HepG2 (cell line): ENCODE results near the gene IL9R. TPM values are rescaled to one million over a fixed set of nuclear protein-coding genes. Genes with fewer than 3 reads are reported as not detected.

ENCODE experiments used
- ATAC-seq: fragments of 200-7000 bp; cut with Tn5 transposase; 3 replicates; pipeline ENCODE4 v1.9.1; 2020; ENCODE audit warnings: mild to moderate bottlenecking, moderate library complexity
- BruUV-seq: library from RNA; stranded (reverse); fragments of 400-500 nt; replicated peaks from 2 replicates; lab custom pipeline; 2021; lab: Mats Ljungman, UMichigan
- CTCF ChIA-PET: fragments of 300-600 bp; formaldehyde crosslinking; extraction: SDS; loops from one replicate; lab custom pipeline; 2021; ENCODE audit warnings: low total read pairs, inconsistent platforms, low intra/inter-chr PET ratio; lab: Yijun Ruan, JAX
- POLR2A ChIA-PET: fragments of 350-600 bp; sonication (Branson Sonifier 250); formaldehyde crosslinking; loops from one replicate; lab custom pipeline; 2020; ENCODE audit warnings: antibody characterized with exemption, inconsistent platforms; lab: Yijun Ruan, JAX
- DNase-seq: peaks from one replicate; pipeline ENCODE4 v3.0.0-alpha.2; 2015; ENCODE audit warnings: low spot score
- FAIRE-seq: peaks from 3 replicates; lab custom pipeline; 2011; peaks lifted over from hg19 to GRCh38; lab: Jason Lieb, UNC
- H2AFZ ChIP-seq: one replicate; pipeline ENCODE4 v1.6.1; 2011; ENCODE audit warnings: low read length, inconsistent platforms
- H3K27ac ChIP-seq: fragments of 300-600 bp; 3 replicates; pipeline ENCODE4 v1.8.0; 2011; ENCODE audit warnings: mixed run types, mild to moderate bottlenecking, mixed read lengths, low read length, inconsistent platforms; ENCODE audit not compliant: insufficient read depth; ENCODE audit errors: extremely low read length
- H3K27me3 ChIP-seq, 2 experiments: fragments of 200-600 bp in 1 of 2; 2 replicates in 1 of 2; 3 replicates in 1 of 2; pipeline versions ENCODE4 v1.6.0 to v1.8.0; 2011; ENCODE audit warnings: low read length in 2 of 2, mild to moderate bottlenecking in 2 of 2, moderate library complexity in 2 of 2, inconsistent platforms in 1 of 2; ENCODE audit not compliant: insufficient read depth in 2 of 2, control insufficient read depth in 1 of 2
- H3K36me3 ChIP-seq, 2 experiments: fragments of 200-600 bp in 1 of 2; replicated peaks in 1 of 2; 2 replicates in 1 of 2; 3 replicates in 1 of 2; pipeline versions ENCODE4 v1.5.1 to v1.8.0; 2011; ENCODE audit warnings: low read length in 2 of 2, inconsistent platforms in 1 of 2; ENCODE audit not compliant: insufficient read depth in 2 of 2, control insufficient read depth in 1 of 2
- H3K4me1 ChIP-seq: 2 replicates; pipeline ENCODE4 v1.5.1; 2012; ENCODE audit warnings: low read length, inconsistent platforms; ENCODE audit not compliant: insufficient read depth
- H3K4me2 ChIP-seq: 2 replicates; pipeline ENCODE4 v1.6.0; 2011; ENCODE audit warnings: low read depth, low read length, inconsistent platforms
- H3K4me3 ChIP-seq, 3 experiments: fragments of 200-600 bp in 1 of 3; sonication (generic), shearing (Covaris generic) in 1 of 3; replicated peaks in 1 of 3; 2 replicates each; pipeline ENCODE4 v1.5.1; 2011 to 2016; ENCODE audit warnings: low read length in 3 of 3, inconsistent platforms in 2 of 3, low read depth in 2 of 3, mild to moderate bottlenecking in 2 of 3, control low read depth in 1 of 3, mixed read lengths in 1 of 3; ENCODE audit not compliant: insufficient read depth in 1 of 3
- H3K79me2 ChIP-seq: one replicate; pipeline ENCODE4 v1.6.1; 2011; ENCODE audit warnings: low read length, inconsistent platforms; ENCODE audit not compliant: insufficient read depth
- H3K9ac ChIP-seq: 2 replicates; pipeline ENCODE4 v1.6.0; 2011; ENCODE audit warnings: mild to moderate bottlenecking, low read depth, low read length, inconsistent platforms; ENCODE audit not compliant: insufficient read depth
- H3K9me3 ChIP-seq: 2 replicates; pipeline ENCODE4 v1.5.1; 2012; ENCODE audit warnings: mild to moderate bottlenecking, low read length
- H4K20me1 ChIP-seq: 2 replicates; pipeline ENCODE4 v1.6.0; 2011; ENCODE audit warnings: inconsistent platforms, mild to moderate bottlenecking, low read length, moderate library complexity; ENCODE audit not compliant: insufficient read depth
- WGBS: methylation state at CpG from one replicate; pipeline ENCODE4 v1.1.6; 2017; ENCODE audit warnings: low lambda C conversion rate; 5-methylcytosine and 5-hydroxymethylcytosine counted together
- in situ Hi-C: cut with HindIII; loops from 2 replicates; pipeline ENCODE4 v1.10.0; 2017; ENCODE audit warnings: low pct_unique_long_range_greater_than_20kb; ENCODE audit not compliant: extremely low pct_ligation_motif_present
- intact Hi-C: fragments of 100-400 bp; cut with micrococcal nuclease; formaldehyde crosslinking; loops from one replicate; pipeline ENCODE4 v1.10.0; 2022; ENCODE audit not compliant: unreplicated experiment
- polyA plus RNA-seq, 8 experiments: library from polyadenylated mRNA; depleted of rRNA in 3 of 8; stranded (reverse) in 7 of 8; unstranded in 1 of 8; fragments of >200 nt; fragmentation: Illumina TruSeq in 4 of 8; extraction: Trizol in 4 of 8; gene quantifications; 2 replicates each; pipeline versions ENCODE4 v1.2.1 to v1.2.3, GENCODE V29; 2011 to 2016; ENCODE audit warnings: low read depth in 4 of 8, missing spikeins in 1 of 8, mixed read lengths in 1 of 8; ENCODE audit not compliant: insufficient read depth in 1 of 8
- total RNA-seq, 5 experiments: library from RNA; depleted of rRNA; stranded (reverse); fragments of >200 nt; fragmentation: Illumina TruSeq; extraction: Trizol; gene quantifications; 2 replicates each; pipeline ENCODE4 v1.2.3, GENCODE V29; 2016; ENCODE audit warnings: low read depth in 1 of 5
- TF ChIP-seq, protein P1 (sequence below): sonication (generic); formaldehyde crosslinking; IDR thresholded peaks from one replicate; pipeline ENCODE4 v1.5.1; 2020; ENCODE audit warnings: mild to moderate bottlenecking, missing genetic modification reagents; ENCODE audit errors: not compliant biosample characterization
- TF ChIP-seq, protein P2 (sequence below): IDR thresholded peaks from 2 replicates; pipeline ENCODE4 v1.6.1; 2012; ENCODE audit warnings: low read length, improper control_type of control experiment

IL9R gene
- total and polyA plus RNA-seq, 2 of the 13 experiments (the other 11 are each of a cell fraction or from before 2014, with no cell fraction given), result not detected

- H3K27ac ChIP-seq, result no peak overlapping the region
- no peaks in the 10 kb centered on the region for H3K9me3 ChIP-seq
- H3K4me2 ChIP-seq, result no peak overlapping the region
- H3K4me1 ChIP-seq, result no peaks in the 10 kb centered on the region
- H3K9ac ChIP-seq, result no peak overlapping the region
- FAIRE-seq, result peak; percentile 58
- no TSS peak for BruUV-seq
- TF ChIP-seq, protein P1, sequence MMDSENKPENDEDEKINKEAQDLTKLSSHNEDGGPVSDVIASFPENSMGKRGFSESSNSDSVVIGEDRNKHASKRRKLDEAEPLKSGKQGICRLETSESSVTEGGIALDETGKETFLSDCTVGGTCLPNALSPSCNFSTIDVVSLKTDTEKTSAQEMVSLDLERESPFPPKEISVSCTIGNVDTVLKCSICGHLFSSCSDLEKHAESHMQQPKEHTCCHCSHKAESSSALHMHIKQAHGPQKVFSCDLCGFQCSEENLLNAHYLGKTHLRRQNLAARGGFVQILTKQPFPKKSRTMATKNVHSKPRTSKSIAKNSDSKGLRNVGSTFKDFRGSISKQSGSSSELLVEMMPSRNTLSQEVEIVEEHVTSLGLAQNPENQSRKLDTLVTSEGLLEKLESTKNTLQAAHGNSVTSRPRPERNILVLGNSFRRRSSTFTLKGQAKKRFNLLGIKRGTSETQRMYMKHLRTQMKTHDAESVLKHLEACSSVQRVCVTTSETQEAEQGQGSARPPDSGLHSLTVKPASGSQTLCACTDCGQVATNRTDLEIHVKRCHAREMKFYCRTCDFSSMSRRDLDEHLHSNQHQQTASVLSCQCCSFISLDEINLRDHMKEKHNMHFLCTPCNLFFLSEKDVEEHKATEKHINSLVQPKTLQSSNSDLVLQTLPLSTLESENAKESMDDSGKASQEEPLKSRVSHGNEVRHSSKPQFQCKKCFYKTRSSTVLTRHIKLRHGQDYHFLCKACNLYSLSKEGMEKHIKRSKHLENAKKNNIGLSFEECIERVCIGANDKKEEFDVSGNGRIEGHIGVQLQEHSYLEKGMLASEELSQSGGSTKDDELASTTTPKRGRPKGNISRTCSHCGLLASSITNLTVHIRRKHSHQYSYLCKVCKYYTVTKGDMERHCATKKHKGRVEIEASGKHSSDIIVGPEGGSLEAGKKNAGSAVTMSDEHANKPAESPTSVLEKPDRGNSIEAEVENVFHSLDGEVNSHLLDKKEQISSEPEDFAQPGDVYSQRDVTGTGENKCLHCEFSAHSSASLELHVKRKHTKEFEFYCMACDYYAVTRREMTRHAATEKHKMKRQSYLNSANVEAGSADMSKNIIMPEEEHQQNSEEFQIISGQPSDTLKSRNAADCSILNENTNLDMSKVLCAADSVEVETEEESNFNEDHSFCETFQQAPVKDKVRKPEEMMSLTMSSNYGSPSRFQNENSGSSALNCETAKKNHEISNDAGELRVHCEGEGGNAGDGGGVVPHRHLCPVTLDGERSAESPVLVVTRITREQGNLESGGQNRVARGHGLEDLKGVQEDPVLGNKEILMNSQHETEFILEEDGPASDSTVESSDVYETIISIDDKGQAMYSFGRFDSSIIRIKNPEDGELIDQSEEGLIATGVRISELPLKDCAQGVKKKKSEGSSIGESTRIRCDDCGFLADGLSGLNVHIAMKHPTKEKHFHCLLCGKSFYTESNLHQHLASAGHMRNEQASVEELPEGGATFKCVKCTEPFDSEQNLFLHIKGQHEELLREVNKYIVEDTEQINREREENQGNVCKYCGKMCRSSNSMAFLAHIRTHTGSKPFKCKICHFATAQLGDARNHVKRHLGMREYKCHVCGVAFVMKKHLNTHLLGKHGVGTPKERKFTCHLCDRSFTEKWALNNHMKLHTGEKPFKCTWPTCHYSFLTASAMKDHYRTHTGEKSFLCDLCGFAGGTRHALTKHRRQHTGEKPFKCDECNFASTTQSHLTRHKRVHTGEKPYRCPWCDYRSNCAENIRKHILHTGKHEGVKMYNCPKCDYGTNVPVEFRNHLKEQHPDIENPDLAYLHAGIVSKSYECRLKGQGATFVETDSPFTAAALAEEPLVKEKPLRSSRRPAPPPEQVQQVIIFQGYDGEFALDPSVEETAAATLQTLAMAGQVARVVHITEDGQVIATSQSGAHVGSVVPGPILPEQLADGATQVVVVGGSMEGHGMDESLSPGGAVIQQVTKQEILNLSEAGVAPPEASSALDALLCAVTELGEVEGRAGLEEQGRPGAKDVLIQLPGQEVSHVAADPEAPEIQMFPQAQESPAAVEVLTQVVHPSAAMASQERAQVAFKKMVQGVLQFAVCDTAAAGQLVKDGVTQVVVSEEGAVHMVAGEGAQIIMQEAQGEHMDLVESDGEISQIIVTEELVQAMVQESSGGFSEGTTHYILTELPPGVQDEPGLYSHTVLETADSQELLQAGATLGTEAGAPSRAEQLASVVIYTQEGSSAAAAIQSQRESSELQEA (CRISPR knock-in tag), result no peak
- TF ChIP-seq, protein P2, sequence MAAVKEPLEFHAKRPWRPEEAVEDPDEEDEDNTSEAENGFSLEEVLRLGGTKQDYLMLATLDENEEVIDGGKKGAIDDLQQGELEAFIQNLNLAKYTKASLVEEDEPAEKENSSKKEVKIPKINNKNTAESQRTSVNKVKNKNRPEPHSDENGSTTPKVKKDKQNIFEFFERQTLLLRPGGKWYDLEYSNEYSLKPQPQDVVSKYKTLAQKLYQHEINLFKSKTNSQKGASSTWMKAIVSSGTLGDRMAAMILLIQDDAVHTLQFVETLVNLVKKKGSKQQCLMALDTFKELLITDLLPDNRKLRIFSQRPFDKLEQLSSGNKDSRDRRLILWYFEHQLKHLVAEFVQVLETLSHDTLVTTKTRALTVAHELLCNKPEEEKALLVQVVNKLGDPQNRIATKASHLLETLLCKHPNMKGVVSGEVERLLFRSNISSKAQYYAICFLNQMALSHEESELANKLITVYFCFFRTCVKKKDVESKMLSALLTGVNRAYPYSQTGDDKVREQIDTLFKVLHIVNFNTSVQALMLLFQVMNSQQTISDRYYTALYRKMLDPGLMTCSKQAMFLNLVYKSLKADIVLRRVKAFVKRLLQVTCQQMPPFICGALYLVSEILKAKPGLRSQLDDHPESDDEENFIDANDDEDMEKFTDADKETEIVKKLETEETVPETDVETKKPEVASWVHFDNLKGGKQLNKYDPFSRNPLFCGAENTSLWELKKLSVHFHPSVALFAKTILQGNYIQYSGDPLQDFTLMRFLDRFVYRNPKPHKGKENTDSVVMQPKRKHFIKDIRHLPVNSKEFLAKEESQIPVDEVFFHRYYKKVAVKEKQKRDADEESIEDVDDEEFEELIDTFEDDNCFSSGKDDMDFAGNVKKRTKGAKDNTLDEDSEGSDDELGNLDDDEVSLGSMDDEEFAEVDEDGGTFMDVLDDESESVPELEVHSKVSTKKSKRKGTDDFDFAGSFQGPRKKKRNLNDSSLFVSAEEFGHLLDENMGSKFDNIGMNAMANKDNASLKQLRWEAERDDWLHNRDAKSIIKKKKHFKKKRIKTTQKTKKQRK, result no peak
- TF ChIP-seq, all 625 proteins: peak for 0
- ATAC-seq, result peak; percentile 41; the same call in 2 of the 3 replicates
- POLR2A ChIA-PET, result no interaction called here
- Histone ChIP-seq H3K79me2 (no peaks in the 10 kb centered on the region), H3K36me3 (no peaks in the 10 kb centered on the region), H4K20me1 (no peaks in the 10 kb centered on the region), H3K4me3 (no peak overlapping the region), H3K27me3 (no peaks in the 10 kb centered on the region), H2AFZ (no peak overlapping the region)
- intact Hi-C loops (no loop called here), in situ Hi-C loops (no loop called here)
- WGBS, result 51% methylated on average over 2 of the region's 5 CpGs
- CTCF ChIA-PET, result no interaction called here
- DNase-seq, result no peak
These were observed 2.9 kb downstream of the IL9R start for GRCh38 chrX:156000361-156000926.
